MCF 10A (cell line): ENCODE measurements around the gene BMAL1. TPM values are rescaled to one million over a fixed set of nuclear protein-coding genes. Genes with fewer than 3 reads are reported as not detected.
A peak's percentile ranks its signal among the peaks of the same experiment; 100 is the strongest.

Experiments used
- BruUV-seq: library from RNA; stranded (reverse); fragments of 400-500 nt; replicated peaks from 2 replicates; lab custom pipeline; 2021; lab: Mats Ljungman, UMichigan
- CTCF ChIA-PET: fragments of 300-600 bp; sonication (Branson Sonifier 250); formaldehyde crosslinking; extraction: SDS; loops from one replicate; lab custom pipeline; 2021; ENCODE audit warnings: antibody characterized with exemption, inconsistent platforms; lab: Yijun Ruan, JAX
- POLR2A ChIA-PET: fragments of 300-600, 350-650 bp; sonication (Branson Sonifier 250); formaldehyde crosslinking; extraction: SDS; loops from one replicate; lab custom pipeline; 2020; ENCODE audit warnings: antibody characterized with exemption, inconsistent platforms; lab: Yijun Ruan, JAX
- DNase-seq: peaks from one replicate; pipeline ENCODE4 v3.0.0-alpha.2; 2018; ENCODE audit not compliant: unreplicated experiment
- H3K27ac Mint-ChIP-seq: one replicate; pipeline ENCODE4 v1.8.0; 2022; ENCODE audit warnings: mild to moderate bottlenecking, low read depth, mixed read lengths; ENCODE audit not compliant: unreplicated experiment
- H3K27me3 Mint-ChIP-seq: one replicate; pipeline ENCODE4 v1.8.0; 2022; ENCODE audit warnings: mixed read lengths; ENCODE audit not compliant: insufficient read depth, unreplicated experiment
- H3K36me3 Mint-ChIP-seq: one replicate; pipeline ENCODE4 v1.8.0; 2022; ENCODE audit warnings: mild to moderate bottlenecking, moderate library complexity, mixed read lengths; ENCODE audit not compliant: insufficient read depth, unreplicated experiment
- H3K4me1 Mint-ChIP-seq: one replicate; pipeline ENCODE4 v1.8.0; 2022; ENCODE audit warnings: mixed read lengths; ENCODE audit not compliant: insufficient read depth, unreplicated experiment
- H3K4me3 Mint-ChIP-seq: one replicate; pipeline ENCODE4 v1.8.0; 2022; ENCODE audit warnings: mild to moderate bottlenecking, moderate library complexity, mixed read lengths; ENCODE audit not compliant: unreplicated experiment
- H3K9me3 Mint-ChIP-seq: one replicate; pipeline ENCODE4 v1.8.0; 2022; ENCODE audit warnings: mixed read lengths; ENCODE audit not compliant: unreplicated experiment
- CTCF ChIP-seq: fragments of 200-600 bp; IDR thresholded peaks from one replicate; pipeline ENCODE4 v1.8.0; 2022; ENCODE audit warnings: antibody characterized with exemption, mild to moderate bottlenecking; ENCODE audit not compliant: unreplicated experiment
- intact Hi-C: fragments of 100-400 bp; cut with micrococcal nuclease; formaldehyde crosslinking; loops from 2 replicates; pipeline ENCODE4 v1.14.1; 2022
- total RNA-seq: library from RNA; stranded (reverse); gene quantifications from 2 replicates; pipeline ENCODE4 v1.2.3, GENCODE V29; 2022

Gene BMAL1
- total RNA-seq, 1 experiment from 2014 or later = 88.4 TPM

DNA sequence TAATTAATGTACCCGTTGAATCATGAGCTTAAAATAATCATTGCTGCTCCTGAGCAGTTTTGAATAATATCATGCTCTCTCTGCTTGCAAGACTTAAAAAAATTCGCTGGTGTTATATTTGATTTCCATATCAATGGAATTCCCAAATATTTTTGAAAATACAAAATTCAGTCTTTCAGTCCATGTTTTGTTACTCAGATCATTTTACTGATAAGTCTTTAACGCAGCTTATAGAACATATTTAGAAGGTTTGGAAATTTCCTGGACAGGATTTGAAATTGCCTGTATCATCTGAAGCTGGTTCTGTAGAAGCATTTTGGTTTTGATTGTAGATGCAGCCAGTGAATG lies 1.9 kb downstream of the BMAL1 start:
- CTCF ChIA-PET = interaction anchor here (0.6 to 3.2 kb wide), 15 partner anchors 15 to 316 kb away, joined by 3 to 31 read pairs (median 4); no protein-coding TSS in a partner anchor
- POLR2A ChIA-PET = interaction anchor here (0.7 to 4.5 kb wide), 20 partner anchors 11 to 600 kb away, joined by 3 to 134 read pairs (median 6); no protein-coding TSS in a partner anchor

DNA sequence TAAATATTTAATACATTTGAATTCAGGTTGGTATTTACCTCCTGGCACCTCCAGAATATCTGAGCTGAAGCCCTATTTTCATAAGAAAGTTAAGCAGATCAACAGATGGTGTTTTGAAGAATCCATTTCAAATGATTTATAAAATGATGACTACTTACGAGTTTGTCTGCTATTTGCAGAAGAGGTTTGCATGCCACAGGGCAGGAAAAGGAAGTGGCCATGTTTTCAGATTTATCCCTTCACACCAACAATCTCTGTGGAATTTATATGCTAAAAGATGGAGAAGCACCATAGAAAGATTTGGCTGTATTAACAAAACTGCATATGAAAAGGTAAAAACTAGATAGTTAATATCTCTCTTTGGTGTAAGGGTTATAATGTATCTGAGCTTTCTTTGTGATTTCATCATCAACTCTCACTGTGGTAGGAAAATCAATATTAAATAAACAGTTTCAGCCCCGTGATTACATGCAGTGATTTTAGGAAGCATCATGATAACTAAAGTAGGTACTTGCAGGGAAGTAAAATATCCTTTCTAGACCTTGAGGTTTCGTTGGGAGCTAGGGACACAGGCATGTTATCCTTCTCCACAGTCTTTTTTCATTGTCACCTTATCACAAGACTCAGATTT lies 2.6 kb downstream of the BMAL1 start:
- Mint-ChIP-seq H3K36me3 (peaks cover 4% of the 10 kb centered on the region), H3K9me3 (no peaks in the 10 kb centered on the region), H3K27ac (no peak overlapping the region), H3K4me1 (peaks cover 52% of the 10 kb centered on the region), H3K4me3 (peak overlapping the region; percentile 91), H3K27me3 (no peaks in the 10 kb centered on the region)
- no peak for TF ChIP-seq CTCF
- no TSS peak for BruUV-seq
- ChIA-PET CTCF (interaction anchor here (1.0 to 3.2 kb wide), 9 partner anchors 16 to 316 kb away, joined by 3 to 31 read pairs (median 5); no protein-coding TSS in a partner anchor), POLR2A (interaction anchor here (0.8 to 4.5 kb wide), 16 partner anchors 10 to 600 kb away, joined by 3 to 134 read pairs (median 8); no protein-coding TSS in a partner anchor)
- intact Hi-C loops = no loop called here
- DNase-seq = no peak

More for the DNA sequence above, 1.9 kb downstream of the BMAL1 start:
- DNase-seq = no peak
- BruUV-seq = no TSS peak
- intact Hi-C loops = loop anchor here (2.0 kb wide), 1 partner anchor 55 kb away; no protein-coding TSS in a partner anchor
- Mint-ChIP-seq H3K27ac (peak overlapping the region; percentile 82), H3K4me1 (peaks cover 45% of the 10 kb centered on the region), H3K9me3 (no peaks in the 10 kb centered on the region), H3K27me3 (no peaks in the 10 kb centered on the region), H3K4me3 (peak overlapping the region; percentile 91), H3K36me3 (peaks cover 2% of the 10 kb centered on the region)
- no peak for TF ChIP-seq CTCF

DNA sequence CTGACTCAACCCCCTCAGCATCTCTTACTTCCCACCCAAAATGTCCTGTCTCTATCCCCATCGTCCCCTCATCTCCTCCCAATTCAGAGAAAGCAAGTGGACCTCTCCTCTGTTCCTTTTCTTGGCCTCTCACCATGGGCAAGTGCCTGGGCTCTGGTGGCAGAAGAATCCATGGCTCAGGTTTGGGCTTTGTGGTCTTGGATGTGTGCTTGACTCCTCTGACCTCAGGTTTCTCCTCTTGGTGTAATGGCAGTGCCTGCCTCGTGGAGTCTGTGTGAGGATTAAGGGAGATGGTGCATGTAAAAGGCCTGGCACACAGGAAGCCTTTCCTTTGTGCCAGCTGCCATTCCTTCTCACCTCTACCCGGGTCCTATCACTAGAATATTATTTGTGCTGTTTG lies 3.2 kb downstream of the BMAL1 start:
- no peak for TF ChIP-seq CTCF
- CTCF ChIA-PET = interaction anchor here (1.3 to 3.2 kb wide), 4 partner anchors 15 to 58 kb away, joined by 3 to 31 read pairs (median 4); no protein-coding TSS in a partner anchor
- no peak for DNase-seq
- POLR2A ChIA-PET = interaction anchor here (1.7 to 4.5 kb wide), 6 partner anchors 20 to 70 kb away, joined by 4 to 134 read pairs (median 14); no protein-coding TSS in a partner anchor
- H3K36me3 Mint-ChIP-seq = peaks cover 4% of the 10 kb centered on the region
- intact Hi-C loops = no loop called here
- no peaks in the 10 kb centered on the region for H3K9me3 Mint-ChIP-seq
- H3K4me3 Mint-ChIP-seq = peak overlapping the region; percentile 42
- H3K4me1 Mint-ChIP-seq = peaks cover 53% of the 10 kb centered on the region
- no peaks in the 10 kb centered on the region for H3K27me3 Mint-ChIP-seq
- no peak overlapping the region for H3K27ac Mint-ChIP-seq
- BruUV-seq = no TSS peak

- no TSS peak for BruUV-seq
- peaks cover 63% of the 10 kb centered on the region for H3K4me1 Mint-ChIP-seq
Observed at GRCh38 chr11:13283636-13284035, 6.0 kb downstream of the BMAL1 start.

More at GRCh38 chr11:13283636-13284035, 6.0 kb downstream of the BMAL1 start:
- DNase-seq = no peak
- H3K4me3 Mint-ChIP-seq = no peak overlapping the region
- H3K27ac Mint-ChIP-seq = no peak overlapping the region
- TF ChIP-seq CTCF = no peak
- H3K36me3 Mint-ChIP-seq = peaks cover 4% of the 10 kb centered on the region
- CTCF ChIA-PET = interaction anchor here (0.5 to 1.8 kb wide), 7 partner anchors 29 to 73 kb away, joined by 3 to 9 read pairs (median 3); no protein-coding TSS in a partner anchor
- no peaks in the 10 kb centered on the region for H3K27me3 Mint-ChIP-seq
- POLR2A ChIA-PET = interaction anchor here (0.9 kb wide), 1 partner anchor 26 kb away, joined by 3 read pairs; no protein-coding TSS in a partner anchor
- no peaks in the 10 kb centered on the region for H3K9me3 Mint-ChIP-seq
- intact Hi-C loops = no loop called here
